GM12878 (cell line): ENCODE data around the gene KRTAP5-3. TPM values are rescaled to one million over a fixed set of nuclear protein-coding genes. Genes with fewer than 3 reads are reported as not detected.

Source experiments
- ATAC-seq: fragments of 200-7000 bp; cut with Tn5 transposase; 3 replicates; pipeline ENCODE4 v1.9.1; 2020; ENCODE audit warnings: mild to moderate bottlenecking, moderate library complexity
- BruUV-seq: library from RNA; stranded (reverse); fragments of 400-500 nt; replicated peaks from 2 replicates; lab custom pipeline; 2021; lab: Mats Ljungman, UMichigan
- CTCF ChIA-PET: fragments of 300-600 bp; sonication (Branson Sonifier 250); formaldehyde crosslinking; extraction: SDS; loops from one replicate; lab custom pipeline; 2021; ENCODE audit warnings: inconsistent platforms; lab: Yijun Ruan, JAX
- POLR2A ChIA-PET: fragments of 350-600 bp; formaldehyde crosslinking; extraction: SDS; loops from one replicate; lab custom pipeline; 2021; ENCODE audit warnings: inconsistent platforms; lab: Charles Lee
- RAD21 ChIA-PET: fragments of 300-600 bp; sonication (Branson Sonifier 250); formaldehyde crosslinking; loops from one replicate; lab custom pipeline; 2023; ENCODE audit warnings: antibody characterized with exemption; ENCODE audit not compliant: unreplicated experiment; lab: Charles Lee
- SMC1A ChIA-PET: fragments of 300-600 bp; sonication (Branson Sonifier 250); formaldehyde crosslinking; loops from one replicate; lab custom pipeline; 2023; ENCODE audit not compliant: unreplicated experiment, uncharacterized antibody; lab: Charles Lee
- DNase-seq: peaks from one replicate; pipeline ENCODE4 v3.0.0-alpha.2; 2011; ENCODE audit warnings: low read depth, low spot score
- FAIRE-seq: peaks from 3 replicates; lab custom pipeline; 2011; peaks lifted over from hg19 to GRCh38; lab: Jason Lieb, UNC
- H2AFZ ChIP-seq: 2 replicates; pipeline ENCODE4 v1.6.0; 2011; ENCODE audit warnings: low read depth, low read length, control low read depth; ENCODE audit not compliant: control insufficient read depth
- H3K27ac ChIP-seq: 2 replicates; pipeline ENCODE4 v1.5.1; 2011; ENCODE audit warnings: control low read depth; ENCODE audit not compliant: control insufficient read depth, insufficient read depth
- H3K27me3 ChIP-seq, 2 experiments: replicated peaks in 1 of 2; 2 replicates each; pipeline versions ENCODE4 v1.6.0 to v1.6.1; 2011; ENCODE audit warnings: low read length in 1 of 2; ENCODE audit not compliant: control insufficient read depth in 2 of 2, insufficient read depth in 2 of 2
- H3K36me3 ChIP-seq, 2 experiments: 2 replicates each; pipeline ENCODE4 v1.5.1; 2011; ENCODE audit warnings: low read length in 1 of 2; ENCODE audit not compliant: control insufficient read depth in 2 of 2, insufficient read depth in 2 of 2
- H3K4me1 ChIP-seq: 2 replicates; pipeline ENCODE4 v1.6.1; 2011; ENCODE audit warnings: mild to moderate bottlenecking, low read length, moderate library complexity, mixed read lengths; ENCODE audit not compliant: control insufficient read depth, insufficient read depth
- H3K4me2 ChIP-seq: 2 replicates; pipeline ENCODE4 v1.6.0; 2011; ENCODE audit warnings: control low read depth; ENCODE audit not compliant: control insufficient read depth, insufficient read depth
- H3K4me3 ChIP-seq: fragments of 200-600 bp; sonication (generic); 2 replicates; pipeline ENCODE4 v1.5.1; 2016
- H3K79me2 ChIP-seq: 2 replicates; pipeline ENCODE4 v1.6.0; 2011; ENCODE audit warnings: low read length; ENCODE audit not compliant: control insufficient read depth, insufficient read depth
- H3K9ac ChIP-seq: 2 replicates; pipeline ENCODE4 v1.8.0; 2011; ENCODE audit warnings: low read length, control low read depth, mixed read lengths; ENCODE audit not compliant: control insufficient read depth, insufficient read depth
- H3K9me3 ChIP-seq: replicated peaks from 3 replicates; pipeline ENCODE4 v1.5.1; 2011; ENCODE audit warnings: mild to moderate bottlenecking, low read length; ENCODE audit not compliant: control insufficient read depth, insufficient read depth
- H4K20me1 ChIP-seq: 2 replicates; pipeline ENCODE4 v1.6.0; 2011; ENCODE audit not compliant: control insufficient read depth, insufficient read depth
- GABPA ChIP-seq: IDR thresholded peaks from 2 replicates; pipeline ENCODE4 v1.6.1; 2014; ENCODE audit warnings: antibody characterized with exemption, low read depth, mild to moderate bottlenecking, inconsistent platforms
- IKZF1 ChIP-seq: fragments of 450-650 bp; conservative IDR thresholded peaks from 2 replicates; pipeline ENCODE4 v1.6.1; 2017; ENCODE audit warnings: antibody characterized with exemption, mild to moderate bottlenecking
- KLF5 ChIP-seq: fragments of 450-650 bp; IDR thresholded peaks from 2 replicates; pipeline ENCODE4 v1.6.1; 2014; ENCODE audit warnings: mild to moderate bottlenecking; ENCODE audit not compliant: partially characterized antibody
- NFYA ChIP-seq: IDR thresholded peaks from 2 replicates; pipeline ENCODE4 v1.6.1; 2011; ENCODE audit warnings: low read depth, mild to moderate bottlenecking, low read length, improper control_type of control experiment, borderline replicate concordance
- RELA ChIP-seq: fragments of 450-650 bp; IDR thresholded peaks from 2 replicates; pipeline ENCODE4 v1.8.0; 2014; ENCODE audit warnings: borderline replicate concordance; ENCODE audit not compliant: partially characterized antibody
- RFX5 ChIP-seq: IDR thresholded peaks from 2 replicates; pipeline ENCODE4 v1.6.1; 2011; ENCODE audit warnings: low read depth, low read length, improper control_type of control experiment
- SIX5 ChIP-seq: IDR thresholded peaks from 2 replicates; pipeline ENCODE4 v1.6.1; 2011; ENCODE audit warnings: mild to moderate bottlenecking, low read depth, low read length, moderate library complexity; ENCODE audit not compliant: severe bottlenecking
- SMAD1 ChIP-seq: fragments of 450-650 bp; IDR thresholded peaks from 2 replicates; pipeline ENCODE4 v1.6.1; 2018; ENCODE audit warnings: mild to moderate bottlenecking, low read depth; ENCODE audit not compliant: partially characterized antibody
- SUPT20H ChIP-seq: IDR thresholded peaks from 2 replicates; pipeline ENCODE4 v1.6.1; 2011; ENCODE audit warnings: low read depth, mild to moderate bottlenecking, low read length, moderate library complexity, borderline replicate concordance; ENCODE audit not compliant: control insufficient read depth
- TCF7 ChIP-seq: IDR thresholded peaks from 2 replicates; pipeline ENCODE4 v1.6.1; 2014; ENCODE audit warnings: antibody characterized with exemption, borderline replicate concordance
- YBX1 ChIP-seq: fragments of 450-650 bp; IDR thresholded peaks from 2 replicates; pipeline ENCODE4 v1.6.1; 2016; ENCODE audit warnings: antibody characterized with exemption
- YY1 ChIP-seq: IDR thresholded peaks from 2 replicates; pipeline ENCODE4 v1.6.1; 2011; ENCODE audit warnings: low read depth, mild to moderate bottlenecking, low read length
- ZNF384 ChIP-seq: IDR thresholded peaks from 2 replicates; pipeline ENCODE4 v1.6.1; 2012; ENCODE audit warnings: low read depth, mild to moderate bottlenecking, low read length, improper control_type of control experiment, borderline replicate concordance
- WGBS: methylation state at CpG from one replicate; pipeline ENCODE4 v1.1.6; 2016; ENCODE audit warnings: low lambda C conversion rate; ENCODE audit not compliant: insufficient replicate concordance, insufficient coverage; ENCODE audit errors: missing lambda C conversion rate; 5-methylcytosine and 5-hydroxymethylcytosine counted together
- in situ Hi-C: fragments of 300-500 bp; cut with MboI; formaldehyde crosslinking; loops from 9 replicates; pipeline ENCODE4 v1.14.3; 2018; ENCODE audit warnings: mixed read lengths
- intact Hi-C: fragments of 100-400 bp; cut with micrococcal nuclease; formaldehyde crosslinking; loops from one replicate; pipeline ENCODE4 v1.14.2; 2022; ENCODE audit not compliant: unreplicated experiment
- polyA plus RNA-seq, 11 experiments: library from polyadenylated mRNA; depleted of rRNA in 4 of 11; unstranded in 6 of 11; stranded (reverse) in 5 of 11; fragments of >200 nt; fragmentation: Nextera tagmentation in 4 of 11; fragmentation: Illumina TruSeq in 1 of 11; extraction: Ambion mirVana in 4 of 11; extraction: Trizol in 1 of 11; gene quantifications; 1 replicate in 1 of 11; 2 replicates in 10 of 11; pipeline versions ENCODE4 v1.2.1 to v1.2.3, GENCODE V29; 2011 to 2016; ENCODE audit warnings: inconsistent platforms in 2 of 11, missing spikeins in 2 of 11, low read depth in 1 of 11
- total RNA-seq, 4 experiments: library from RNA; depleted of rRNA in 3 of 4; stranded (reverse); fragments of >200 nt in 3 of 4; fragmentation: Illumina TruSeq in 1 of 4; extraction: Trizol in 1 of 4; gene quantifications; 2 replicates each; pipeline versions ENCODE4 v1.2.1 to v1.2.3, GENCODE V29; 2013 to 2021
- TF ChIP-seq, protein P1 (sequence below): IDR thresholded peaks from 2 replicates; pipeline ENCODE4 v1.6.1; 2011; ENCODE audit warnings: mild to moderate bottlenecking, low read depth, low read length, moderate library complexity; ENCODE audit not compliant: insufficient replicate concordance
- TF ChIP-seq, protein P2 (sequence below): fragments of 450-650 bp; IDR thresholded peaks from 2 replicates; pipeline ENCODE4 v1.6.1; 2017; ENCODE audit warnings: mild to moderate bottlenecking, moderate library complexity
- TF ChIP-seq, protein P3 (sequence below): fragments of 450-650 bp; IDR thresholded peaks from 2 replicates; pipeline ENCODE4 v1.6.1; 2017; ENCODE audit warnings: mild to moderate bottlenecking, low read depth, inconsistent platforms; ENCODE audit not compliant: poor library complexity, severe bottlenecking
- TF ChIP-seq, protein P4 (sequence below): IDR thresholded peaks from 2 replicates; pipeline ENCODE4 v1.6.1; 2011; ENCODE audit warnings: low read depth, mild to moderate bottlenecking, low read length, moderate library complexity, borderline replicate concordance; ENCODE audit errors: extremely low read depth

Gene KRTAP5-3
- total and polyA plus RNA-seq, 10 of the 15 experiments (the other 5 are each of a cell fraction or from before 2014, with no cell fraction given) = not detected

DNA sequence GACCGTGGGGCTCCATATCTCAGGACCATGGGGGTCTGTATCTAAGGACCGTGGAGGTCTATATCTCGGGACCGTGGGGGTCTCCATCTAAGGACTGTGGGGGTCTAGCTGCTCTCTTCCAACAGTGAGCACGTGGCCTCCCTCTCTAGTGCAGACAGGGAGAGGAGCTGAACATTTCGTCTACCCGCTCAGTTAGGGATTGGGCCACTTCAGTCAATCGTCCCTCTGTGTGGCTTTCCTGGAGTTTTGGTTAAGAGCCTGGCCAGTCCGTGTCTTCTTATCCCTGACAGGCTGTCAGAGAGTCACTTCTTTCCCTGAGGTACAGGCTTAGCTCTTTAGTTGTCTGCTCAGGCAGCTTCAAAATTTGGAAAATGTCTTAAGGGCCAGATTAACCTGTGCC is 26.3 kb downstream of the KRTAP5-3 start:
- H3K79me2 ChIP-seq = no peaks in the 10 kb centered on the region
- H4K20me1 ChIP-seq = no peaks in the 10 kb centered on the region
- in situ Hi-C loops = no loop called here
- RAD21 ChIA-PET = interaction anchor here (1.5 kb wide), 1 partner anchor 35 kb away, joined by 5 read pairs; no protein-coding TSS in a partner anchor
- POLR2A ChIA-PET = no interaction called here
- H2AFZ ChIP-seq = no peak overlapping the region
- no peak overlapping the region for H3K4me3 ChIP-seq
- no peak overlapping the region for H3K27ac ChIP-seq
- FAIRE-seq (no peak), ATAC-seq (no peak), DNase-seq (no peak)
- H3K4me2 ChIP-seq = no peak overlapping the region
- intact Hi-C loops = no loop called here
- H3K4me1 ChIP-seq = no peaks in the 10 kb centered on the region
- TF ChIP-seq YBX1 (no peak), SMAD1 (no peak), NFYA (no peak), KLF5 (no peak), SIX5 (no peak), RELA (no peak), SUPT20H (no peak), ZNF384 (no peak), YY1 (no peak), GABPA (no peak), IKZF1 (no peak), RFX5 (no peak), TCF7 (no peak)
- TF ChIP-seq, protein P1, sequence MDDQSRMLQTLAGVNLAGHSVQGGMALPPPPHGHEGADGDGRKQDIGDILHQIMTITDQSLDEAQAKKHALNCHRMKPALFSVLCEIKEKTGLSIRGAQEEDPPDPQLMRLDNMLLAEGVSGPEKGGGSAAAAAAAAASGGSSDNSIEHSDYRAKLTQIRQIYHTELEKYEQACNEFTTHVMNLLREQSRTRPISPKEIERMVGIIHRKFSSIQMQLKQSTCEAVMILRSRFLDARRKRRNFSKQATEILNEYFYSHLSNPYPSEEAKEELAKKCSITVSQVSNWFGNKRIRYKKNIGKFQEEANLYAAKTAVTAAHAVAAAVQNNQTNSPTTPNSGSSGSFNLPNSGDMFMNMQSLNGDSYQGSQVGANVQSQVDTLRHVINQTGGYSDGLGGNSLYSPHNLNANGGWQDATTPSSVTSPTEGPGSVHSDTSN = no peak
- TF ChIP-seq, protein P2, sequence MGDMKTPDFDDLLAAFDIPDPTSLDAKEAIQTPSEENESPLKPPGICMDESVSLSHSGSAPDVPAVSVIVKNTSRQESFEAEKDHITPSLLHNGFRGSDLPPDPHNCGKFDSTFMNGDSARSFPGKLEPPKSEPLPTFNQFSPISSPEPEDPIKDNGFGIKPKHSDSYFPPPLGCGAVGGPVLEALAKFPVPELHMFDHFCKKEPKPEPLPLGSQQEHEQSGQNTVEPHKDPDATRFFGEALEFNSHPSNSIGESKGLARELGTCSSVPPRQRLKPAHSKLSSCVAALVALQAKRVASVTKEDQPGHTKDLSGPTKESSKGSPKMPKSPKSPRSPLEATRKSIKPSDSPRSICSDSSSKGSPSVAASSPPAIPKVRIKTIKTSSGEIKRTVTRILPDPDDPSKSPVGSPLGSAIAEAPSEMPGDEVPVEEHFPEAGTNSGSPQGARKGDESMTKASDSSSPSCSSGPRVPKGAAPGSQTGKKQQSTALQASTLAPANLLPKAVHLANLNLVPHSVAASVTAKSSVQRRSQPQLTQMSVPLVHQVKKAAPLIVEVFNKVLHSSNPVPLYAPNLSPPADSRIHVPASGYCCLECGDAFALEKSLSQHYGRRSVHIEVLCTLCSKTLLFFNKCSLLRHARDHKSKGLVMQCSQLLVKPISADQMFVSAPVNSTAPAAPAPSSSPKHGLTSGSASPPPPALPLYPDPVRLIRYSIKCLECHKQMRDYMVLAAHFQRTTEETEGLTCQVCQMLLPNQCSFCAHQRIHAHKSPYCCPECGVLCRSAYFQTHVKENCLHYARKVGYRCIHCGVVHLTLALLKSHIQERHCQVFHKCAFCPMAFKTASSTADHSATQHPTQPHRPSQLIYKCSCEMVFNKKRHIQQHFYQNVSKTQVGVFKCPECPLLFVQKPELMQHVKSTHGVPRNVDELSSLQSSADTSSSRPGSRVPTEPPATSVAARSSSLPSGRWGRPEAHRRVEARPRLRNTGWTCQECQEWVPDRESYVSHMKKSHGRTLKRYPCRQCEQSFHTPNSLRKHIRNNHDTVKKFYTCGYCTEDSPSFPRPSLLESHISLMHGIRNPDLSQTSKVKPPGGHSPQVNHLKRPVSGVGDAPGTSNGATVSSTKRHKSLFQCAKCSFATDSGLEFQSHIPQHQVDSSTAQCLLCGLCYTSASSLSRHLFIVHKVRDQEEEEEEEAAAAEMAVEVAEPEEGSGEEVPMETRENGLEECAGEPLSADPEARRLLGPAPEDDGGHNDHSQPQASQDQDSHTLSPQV = no peak
- TF ChIP-seq, protein P3, sequence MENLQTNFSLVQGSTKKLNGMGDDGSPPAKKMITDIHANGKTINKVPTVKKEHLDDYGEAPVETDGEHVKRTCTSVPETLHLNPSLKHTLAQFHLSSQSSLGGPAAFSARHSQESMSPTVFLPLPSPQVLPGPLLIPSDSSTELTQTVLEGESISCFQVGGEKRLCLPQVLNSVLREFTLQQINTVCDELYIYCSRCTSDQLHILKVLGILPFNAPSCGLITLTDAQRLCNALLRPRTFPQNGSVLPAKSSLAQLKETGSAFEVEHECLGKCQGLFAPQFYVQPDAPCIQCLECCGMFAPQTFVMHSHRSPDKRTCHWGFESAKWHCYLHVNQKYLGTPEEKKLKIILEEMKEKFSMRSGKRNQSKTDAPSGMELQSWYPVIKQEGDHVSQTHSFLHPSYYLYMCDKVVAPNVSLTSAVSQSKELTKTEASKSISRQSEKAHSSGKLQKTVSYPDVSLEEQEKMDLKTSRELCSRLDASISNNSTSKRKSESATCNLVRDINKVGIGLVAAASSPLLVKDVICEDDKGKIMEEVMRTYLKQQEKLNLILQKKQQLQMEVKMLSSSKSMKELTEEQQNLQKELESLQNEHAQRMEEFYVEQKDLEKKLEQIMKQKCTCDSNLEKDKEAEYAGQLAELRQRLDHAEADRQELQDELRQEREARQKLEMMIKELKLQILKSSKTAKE = no peak
- TF ChIP-seq, protein P4, sequence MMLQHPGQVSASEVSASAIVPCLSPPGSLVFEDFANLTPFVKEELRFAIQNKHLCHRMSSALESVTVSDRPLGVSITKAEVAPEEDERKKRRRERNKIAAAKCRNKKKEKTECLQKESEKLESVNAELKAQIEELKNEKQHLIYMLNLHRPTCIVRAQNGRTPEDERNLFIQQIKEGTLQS = no peak
- H3K27me3 ChIP-seq = no peaks in the 10 kb centered on the region; a peak in 1 of 4 replicates
- peaks cover 4% of the 10 kb centered on the region; the same call in 1 of the 3 replicates for H3K9me3 ChIP-seq
- CTCF ChIA-PET = interaction anchor here (0.9 kb wide), 1 partner anchor 11 kb away, joined by 3 read pairs; no protein-coding TSS in a partner anchor
- WGBS = 30% methylated on average over 9 of the region's 9 CpGs
- SMC1A ChIA-PET = no interaction called here
- H3K9ac ChIP-seq = no peak overlapping the region
- H3K36me3 ChIP-seq = no peaks in the 10 kb centered on the region
- BruUV-seq = no TSS peak
